GM10266 (cell line): ENCODE measurements around the gene SUGT1.
A peak's percentile ranks its signal among the peaks of the same experiment; 100 is the strongest.
"Not testable (repeated sequence)": the region's sequence is repeated elsewhere in the genome, so short reads cannot be mapped to it uniquely, and the experiment has no call there.

Source experiments
- DNase-seq: peaks from one replicate; pipeline ENCODE4 v3.0.0; 2012; ENCODE audit errors: extremely low spot score
- TF ChIP-seq, protein P1 (sequence below): IDR thresholded peaks from 2 replicates; pipeline ENCODE4 v1.5.1; 2012; ENCODE audit warnings: mild to moderate bottlenecking, low read depth; ENCODE audit not compliant: control insufficient read depth, insufficient read depth; ENCODE audit errors: missing control alignments

Gene SUGT1

DNA sequence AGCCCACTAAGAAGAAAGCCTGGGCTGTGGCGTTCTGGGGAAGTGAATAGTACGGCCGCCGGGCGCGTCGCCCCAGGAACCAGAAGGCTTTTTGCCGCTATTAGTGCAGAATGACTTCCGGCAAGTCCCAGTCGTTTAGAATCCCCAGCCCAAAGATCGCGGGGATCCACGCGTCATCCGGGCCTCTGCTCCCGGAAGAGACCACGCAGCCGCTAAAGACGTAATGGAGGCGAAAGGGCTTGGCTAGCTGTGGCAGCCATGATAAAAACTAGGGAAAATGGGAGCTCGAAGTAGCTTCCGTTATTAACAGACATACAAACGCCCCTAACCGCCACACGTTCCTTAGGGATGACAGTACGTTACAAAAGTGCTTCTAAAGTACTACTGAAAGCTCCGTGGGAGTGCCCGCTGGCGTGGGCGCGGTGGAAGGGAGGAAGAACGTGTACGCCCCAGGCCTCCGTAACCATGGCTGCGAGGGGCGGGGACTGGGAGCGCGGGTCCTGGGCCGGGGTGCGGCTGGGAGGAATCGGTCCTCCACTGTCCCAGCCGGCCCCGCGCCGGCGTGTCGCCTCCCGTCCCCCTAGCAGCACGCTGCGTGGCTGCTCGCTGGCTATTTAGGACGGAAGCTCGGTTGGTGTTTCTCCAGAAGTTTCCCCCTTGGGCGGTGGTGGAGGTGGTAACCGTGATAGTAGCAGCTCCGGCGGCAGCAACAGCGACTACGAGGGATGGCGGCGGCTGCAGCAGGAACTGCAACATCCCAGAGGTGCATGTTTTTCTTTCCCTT lies at the start of gene SUGT1:
TSS of gene SUGT1 (plus strand) at position 641 of the 784 bp plus-strand sequence. CDS start at position 726, 85 bp downstream.
- peak; percentile 82 for DNase-seq
- TF ChIP-seq, protein P1, sequence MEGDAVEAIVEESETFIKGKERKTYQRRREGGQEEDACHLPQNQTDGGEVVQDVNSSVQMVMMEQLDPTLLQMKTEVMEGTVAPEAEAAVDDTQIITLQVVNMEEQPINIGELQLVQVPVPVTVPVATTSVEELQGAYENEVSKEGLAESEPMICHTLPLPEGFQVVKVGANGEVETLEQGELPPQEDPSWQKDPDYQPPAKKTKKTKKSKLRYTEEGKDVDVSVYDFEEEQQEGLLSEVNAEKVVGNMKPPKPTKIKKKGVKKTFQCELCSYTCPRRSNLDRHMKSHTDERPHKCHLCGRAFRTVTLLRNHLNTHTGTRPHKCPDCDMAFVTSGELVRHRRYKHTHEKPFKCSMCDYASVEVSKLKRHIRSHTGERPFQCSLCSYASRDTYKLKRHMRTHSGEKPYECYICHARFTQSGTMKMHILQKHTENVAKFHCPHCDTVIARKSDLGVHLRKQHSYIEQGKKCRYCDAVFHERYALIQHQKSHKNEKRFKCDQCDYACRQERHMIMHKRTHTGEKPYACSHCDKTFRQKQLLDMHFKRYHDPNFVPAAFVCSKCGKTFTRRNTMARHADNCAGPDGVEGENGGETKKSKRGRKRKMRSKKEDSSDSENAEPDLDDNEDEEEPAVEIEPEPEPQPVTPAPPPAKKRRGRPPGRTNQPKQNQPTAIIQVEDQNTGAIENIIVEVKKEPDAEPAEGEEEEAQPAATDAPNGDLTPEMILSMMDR = peak; percentile 67

DNA sequence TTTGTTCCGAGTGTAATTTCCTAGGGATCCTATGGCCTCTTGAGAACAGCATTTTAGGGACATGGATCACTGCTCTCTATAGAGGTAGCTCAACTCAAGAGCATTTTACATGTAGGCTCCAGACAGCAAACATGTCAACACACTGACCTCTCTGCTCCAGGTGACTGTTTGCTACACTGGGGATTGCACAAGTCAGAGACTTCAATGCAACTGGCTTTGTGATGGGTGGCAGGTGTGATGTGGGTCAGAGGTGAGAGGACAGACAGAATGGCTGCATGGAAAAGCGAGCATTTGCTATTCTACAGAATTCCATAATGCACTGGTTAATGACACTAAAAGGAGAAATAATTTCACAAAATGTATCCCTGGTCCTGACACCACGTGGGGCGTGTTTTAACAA lies 49.3 kb upstream of the SUGT1 start:
- DNase-seq = not testable (repeated sequence)

DNA sequence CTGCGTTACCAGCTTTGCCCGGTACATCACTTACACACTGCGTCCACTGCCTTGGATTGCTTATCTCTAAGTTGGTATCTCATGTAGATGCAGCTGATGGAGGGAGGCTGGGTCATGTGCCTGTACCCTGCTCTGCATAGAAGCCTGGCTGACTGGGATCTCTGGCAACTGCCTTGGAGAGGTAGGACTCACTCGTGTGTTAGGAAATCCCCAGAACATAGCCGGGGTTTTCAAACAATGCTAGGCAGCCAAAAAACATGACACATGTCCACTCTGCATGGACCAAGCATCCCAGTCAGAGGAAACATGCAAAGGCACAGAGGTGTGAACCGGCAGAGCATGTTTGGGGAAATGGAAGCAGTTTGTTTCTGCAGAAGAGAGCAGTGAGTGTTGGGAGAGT lies 46.5 kb upstream of the SUGT1 start:
- not testable (repeated sequence) for DNase-seq

DNA sequence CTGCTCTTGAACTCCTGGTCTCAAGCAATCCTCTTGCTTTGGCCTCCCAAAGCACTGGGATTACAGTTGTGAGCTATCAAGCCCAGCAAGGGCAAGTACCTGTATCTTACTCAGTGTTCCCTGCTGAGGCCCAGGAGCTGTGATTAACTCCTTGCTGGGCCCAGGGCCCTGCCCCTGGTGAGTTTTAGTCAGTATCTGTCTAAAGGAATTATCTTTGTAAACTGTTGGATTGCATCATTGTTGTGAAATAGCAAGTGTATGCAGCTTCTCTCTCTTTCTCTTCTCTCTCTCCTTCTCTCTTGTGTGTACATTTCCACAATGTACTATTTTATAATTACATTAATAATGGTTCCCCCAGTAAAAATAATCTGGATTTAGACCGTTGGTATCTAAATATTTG lies 45.8 kb upstream of the SUGT1 start:
- not testable (repeated sequence) for DNase-seq

DNA sequence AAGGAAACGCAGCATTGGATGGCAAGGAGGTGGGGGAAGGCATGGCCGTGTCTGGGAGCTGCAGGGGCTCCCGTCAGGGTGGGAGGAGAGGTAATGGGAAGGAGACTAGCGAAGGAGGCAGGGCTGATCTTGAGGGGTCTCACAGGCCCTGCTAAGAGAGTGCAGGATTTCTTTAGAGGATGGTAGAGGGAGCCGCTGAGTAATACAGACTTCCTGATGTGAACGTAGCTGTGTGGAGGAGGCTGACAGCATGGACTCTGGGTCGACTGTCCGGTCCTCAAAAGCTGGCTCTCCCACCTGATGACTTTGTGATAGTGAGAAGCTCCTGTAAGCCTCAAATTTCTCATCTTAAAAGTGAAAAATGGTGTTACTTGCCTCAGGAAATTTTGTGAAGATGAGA lies 44.5 kb upstream of the SUGT1 start:
- DNase-seq = not testable (repeated sequence)

DNA sequence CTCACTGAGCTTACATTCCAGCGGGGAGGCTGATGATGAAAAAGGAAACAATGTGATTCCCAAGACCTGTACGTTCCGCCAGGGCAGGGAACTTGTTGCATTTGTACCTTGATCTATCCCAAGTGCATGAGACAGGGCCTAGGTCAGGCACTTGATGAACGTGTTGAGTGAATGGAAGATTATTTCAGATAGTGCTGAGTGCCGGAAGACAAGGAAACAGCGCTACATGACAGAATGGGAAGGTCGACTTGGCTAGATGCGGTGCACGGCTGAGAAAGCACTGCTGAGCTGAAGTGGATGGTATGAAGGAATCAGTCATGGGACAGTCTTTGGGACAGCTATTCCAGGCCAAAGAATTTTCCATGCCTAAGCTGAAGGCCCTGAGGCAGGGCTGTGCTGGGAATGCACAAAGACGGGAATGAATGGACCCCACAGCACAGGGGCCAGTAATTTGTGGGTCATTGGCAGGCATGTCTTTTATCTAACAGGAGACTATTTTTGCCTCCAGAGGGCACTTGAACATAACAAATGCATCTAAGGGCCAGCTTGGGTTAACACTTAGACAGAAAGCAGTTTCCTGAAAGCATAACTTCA lies 43.5 kb upstream of the SUGT1 start:
- TF ChIP-seq, protein P1 = peak; percentile 51
- DNase-seq = peak; percentile 34

DNA sequence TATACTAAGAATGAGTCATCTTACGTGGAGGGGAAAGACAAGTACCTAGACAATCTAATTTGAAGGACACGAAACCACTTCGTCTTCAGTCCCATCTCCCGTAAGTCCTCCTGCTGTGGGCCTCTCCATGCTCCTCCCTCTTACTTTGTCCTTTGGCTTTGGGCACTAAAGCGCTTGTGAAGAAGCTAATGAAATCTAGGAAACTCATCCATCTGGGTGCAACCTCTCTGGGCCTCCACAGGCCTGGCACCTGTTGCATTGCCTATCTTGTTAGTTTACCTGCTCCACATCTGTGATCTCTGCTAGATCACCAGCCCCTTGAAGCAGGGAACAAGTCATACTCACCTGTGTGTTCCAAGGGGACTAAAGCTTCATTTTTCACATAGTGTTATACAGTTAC lies 42.5 kb upstream of the SUGT1 start:
- not testable (repeated sequence) for DNase-seq

DNA sequence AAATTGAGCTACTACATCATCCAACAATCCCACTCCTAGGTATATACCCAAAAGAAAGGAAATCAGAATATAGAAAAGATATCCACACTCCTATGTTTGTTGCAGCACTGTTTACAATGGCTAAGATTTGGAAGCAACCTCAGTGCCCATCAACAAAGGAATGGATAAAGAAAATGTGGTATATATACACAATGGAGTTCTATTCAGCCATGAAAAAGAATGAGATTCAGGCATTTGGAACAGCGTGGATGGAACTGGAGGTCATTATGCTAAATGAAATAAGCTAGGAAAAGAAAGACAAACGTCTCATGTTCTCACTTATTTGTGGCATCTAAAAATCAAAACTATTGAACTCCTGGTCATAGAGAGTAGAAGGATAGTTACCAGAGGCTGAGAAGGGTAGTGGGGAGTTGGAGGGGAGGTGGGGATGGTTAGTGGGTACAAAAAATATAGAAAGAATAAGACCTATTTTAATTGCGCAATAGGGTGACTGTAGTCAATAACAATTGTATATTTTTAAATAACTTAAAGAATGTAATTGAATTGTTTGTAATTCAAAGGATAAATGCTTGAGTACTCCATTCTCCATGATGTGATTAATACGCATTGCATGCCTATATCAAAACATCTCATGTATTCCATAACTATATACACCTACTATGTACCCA lies 37.4 kb upstream of the SUGT1 start:
- DNase-seq = no peak
- TF ChIP-seq, protein P1 = no peak

DNA sequence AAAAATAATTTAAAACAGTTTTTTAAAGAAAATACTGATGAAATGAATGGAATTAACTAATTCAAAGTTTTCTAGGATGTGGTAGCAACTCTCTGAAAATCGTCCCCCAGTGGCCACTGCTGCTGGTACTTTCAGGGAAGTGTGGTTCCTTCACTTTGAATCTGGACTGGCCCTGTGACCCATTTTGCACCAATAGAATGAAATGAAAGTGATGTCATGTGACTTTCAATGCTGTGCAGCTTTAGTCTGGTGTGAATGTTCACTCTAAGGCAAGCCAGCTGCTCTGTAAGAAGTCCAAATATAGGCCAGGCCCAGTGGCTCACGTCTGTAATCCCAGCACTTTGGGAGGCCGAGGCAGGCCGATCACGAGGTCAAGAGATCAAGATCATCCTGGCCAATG lies 36.8 kb upstream of the SUGT1 start:
- DNase-seq = no peak
- TF ChIP-seq, protein P1 = no peak
